CD14-positive monocyte (primary cell): ENCODE measurements around the gene ACTRT2. TPM values are rescaled to one million over a fixed set of nuclear protein-coding genes. Genes with fewer than 3 reads are reported as not detected.

ENCODE experiments used
- DNase-seq, 3 donors: peaks; one replicate each; pipeline ENCODE4 v3.0.0-alpha.2; 2011 to 2022
- H2AFZ ChIP-seq: 2 replicates; pipeline ENCODE4 v1.6.0; 2012; ENCODE audit warnings: mild to moderate bottlenecking, low read depth, low read length, inconsistent platforms; ENCODE audit not compliant: insufficient read depth, poor library complexity, severe bottlenecking
- H3K27ac ChIP-seq, 2 donors: 1 replicate in 1 of 2; 2 replicates in 1 of 2; pipeline ENCODE4 v1.5.1; 2012 to 2013; ENCODE audit warnings: low read length in 2 of 2, control low read depth in 1 of 2, inconsistent platforms in 1 of 2, low read depth in 1 of 2, mild to moderate bottlenecking in 1 of 2
- H3K27me3 ChIP-seq, 2 donors: one replicate each; pipeline versions ENCODE4 v1.6.0 to v1.6.1; 2011 to 2013; ENCODE audit warnings: low read length in 2 of 2; ENCODE audit not compliant: control insufficient read depth in 2 of 2, insufficient read depth in 2 of 2
- H3K36me3 ChIP-seq, 2 donors: replicated peaks in 1 of 2; 1 replicate in 1 of 2; 2 replicates in 1 of 2; pipeline versions ENCODE4 v1.5.1 to v1.6.1; 2012 to 2013; ENCODE audit warnings: low read length in 2 of 2, control low read depth in 1 of 2, inconsistent platforms in 1 of 2, mild to moderate bottlenecking in 1 of 2; ENCODE audit not compliant: insufficient read depth in 2 of 2, control insufficient read depth in 1 of 2
- H3K4me1 ChIP-seq, 2 donors: 1 replicate in 1 of 2; 2 replicates in 1 of 2; pipeline versions ENCODE4 v1.5.1 to v1.6.1; 2012 to 2013; ENCODE audit warnings: low read length in 2 of 2, control low read depth in 1 of 2, inconsistent platforms in 1 of 2, mild to moderate bottlenecking in 1 of 2, moderate library complexity in 1 of 2; ENCODE audit not compliant: insufficient read depth in 2 of 2, control insufficient read depth in 1 of 2
- H3K4me2 ChIP-seq: replicated peaks from 2 replicates; pipeline ENCODE3; 2012; ENCODE audit warnings: low read length, moderate library complexity, mild to moderate bottlenecking; ENCODE audit not compliant: poor library complexity, severe bottlenecking; ENCODE audit errors: extremely low read depth
- H3K4me3 ChIP-seq, 3 experiments: fragments of 200-600 bp in 1 of 3; sonication (generic) in 1 of 3; replicated peaks in 1 of 3; 1 replicate in 2 of 3; 2 replicates in 1 of 3; pipeline ENCODE4 v1.5.1; 2011 to 2013; ENCODE audit warnings: low read length in 3 of 3, mild to moderate bottlenecking in 3 of 3, control low read depth in 2 of 3, low read depth in 2 of 3, inconsistent platforms in 1 of 3, moderate library complexity in 1 of 3
- H3K79me2 ChIP-seq: 2 replicates; pipeline ENCODE4 v1.6.0; 2012; ENCODE audit warnings: mild to moderate bottlenecking, control low read depth, inconsistent platforms, low read length, moderate library complexity; ENCODE audit not compliant: insufficient read depth
- H3K9ac ChIP-seq: 2 replicates; pipeline ENCODE4 v1.6.0; 2017; ENCODE audit warnings: low read length, mild to moderate bottlenecking; ENCODE audit not compliant: insufficient read depth, poor library complexity, severe bottlenecking
- H3K9me3 ChIP-seq, 2 donors: replicated peaks in 1 of 2; 1 replicate in 1 of 2; 2 replicates in 1 of 2; pipeline versions ENCODE4 v1.5.1 to v1.6.1; 2012 to 2013; ENCODE audit warnings: low read length in 2 of 2, control low read depth in 1 of 2; ENCODE audit not compliant: control insufficient read depth in 1 of 2, insufficient read depth in 1 of 2
- H4K20me1 ChIP-seq: 2 replicates; pipeline ENCODE4 v1.6.0; 2012; ENCODE audit warnings: mild to moderate bottlenecking, low read length, control low read depth, moderate library complexity; ENCODE audit not compliant: insufficient read depth
- H3K27ac Mint-ChIP-seq, 7 donors: one replicate each; pipeline ENCODE4 v1.8.0; 2020; ENCODE audit warnings: mild to moderate bottlenecking in 7 of 7, mixed read lengths in 7 of 7, moderate library complexity in 6 of 7, inconsistent platforms in 2 of 7
- H3K27me3 Mint-ChIP-seq, 3 donors: one replicate each; pipeline ENCODE4 v1.8.0; 2021 to 2022; ENCODE audit warnings: low read depth in 3 of 3, mild to moderate bottlenecking in 3 of 3, mixed read lengths in 3 of 3, moderate library complexity in 3 of 3, inconsistent platforms in 1 of 3
- H3K36me3 Mint-ChIP-seq, 2 donors: one replicate each; pipeline ENCODE4 v1.8.0; 2020; ENCODE audit warnings: mixed read lengths in 2 of 2, inconsistent platforms in 1 of 2, mild to moderate bottlenecking in 1 of 2
- H3K4me1 Mint-ChIP-seq: one replicate; pipeline ENCODE4 v1.8.0; 2020; ENCODE audit warnings: mild to moderate bottlenecking, mixed read lengths
- H3K4me3 Mint-ChIP-seq, 2 donors: one replicate each; pipeline ENCODE4 v1.8.0; 2020; ENCODE audit warnings: mild to moderate bottlenecking in 2 of 2, mixed read lengths in 2 of 2, moderate library complexity in 1 of 2
- H3K9me3 Mint-ChIP-seq, 7 donors: one replicate each; pipeline ENCODE4 v1.8.0; 2020 to 2022; ENCODE audit warnings: mixed read lengths in 7 of 7, mild to moderate bottlenecking in 6 of 7, moderate library complexity in 6 of 7, inconsistent platforms in 2 of 7
- WGBS: methylation state at CpG from one replicate; pipeline ENCODE4 v1.1.5; 2013; ENCODE audit warnings: missing lambda C conversion rate; ENCODE audit not compliant: insufficient coverage; 5-methylcytosine and 5-hydroxymethylcytosine counted together
- intact Hi-C, 2 donors: fragments of 100-400 bp; cut with micrococcal nuclease; formaldehyde crosslinking; loops; one replicate each; pipeline versions ENCODE4 v1.15.0 to v1.15.1; 2023
- polyA plus RNA-seq, 3 donors: library from polyadenylated mRNA; depleted of rRNA in 1 of 3; unstranded in 2 of 3; stranded (reverse) in 1 of 3; fragments of 300-500 nt in 2 of 3; fragments of >200 nt in 1 of 3; fragmentation: Illumina TruSeq in 2 of 3; gene quantifications; 1 replicate in 2 of 3; 2 replicates in 1 of 3; pipeline ENCODE4 v1.2.3, GENCODE V29; 2012 to 2021
- TF ChIP-seq, protein P1 (sequence below): fragments of 200-600 bp; IDR thresholded peaks from one replicate; pipeline ENCODE4 v1.8.0; 2022; ENCODE audit warnings: antibody characterized with exemption, mild to moderate bottlenecking

The ACTRT2 gene
- polyA plus RNA-seq, 3 donors = not detected

DNA sequence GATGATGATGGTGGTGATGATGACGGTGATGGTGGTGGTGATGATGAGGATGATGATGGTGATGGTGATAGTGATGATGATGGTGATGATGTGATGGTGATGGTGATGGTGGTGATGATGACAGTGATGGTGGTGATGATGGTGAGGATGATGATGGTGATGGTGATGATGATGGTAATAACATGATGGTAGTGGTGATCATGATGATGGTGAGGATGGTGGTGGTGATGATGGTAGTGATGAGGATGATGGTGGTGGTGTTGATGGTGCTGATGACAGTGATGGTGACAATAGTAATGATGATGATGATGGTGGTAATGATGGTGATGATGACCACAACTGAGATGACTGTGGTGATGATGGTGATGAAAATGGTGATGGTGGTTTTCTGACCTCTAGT is 4.9 kb downstream of the ACTRT2 start:
- Histone ChIP-seq H3K4me1 (no peaks in the 10 kb centered on the region), H3K36me3 (no peaks in the 10 kb centered on the region), H3K4me3 (no peak overlapping the region), H3K4me2 (no peak overlapping the region), H3K9ac (no peak overlapping the region), H4K20me1 (no peaks in the 10 kb centered on the region), H2AFZ (no peak overlapping the region), H3K27me3 (no peaks in the 10 kb centered on the region), H3K79me2 (no peaks in the 10 kb centered on the region), H3K9me3 (no peaks in the 10 kb centered on the region), H3K27ac (no peak overlapping the region)
- H3K9me3 Mint-ChIP-seq = no peaks in the 10 kb centered on the region
- DNase-seq = no peak
- no peak overlapping the region for H3K27ac Mint-ChIP-seq
- H3K36me3 Mint-ChIP-seq = no peaks in the 10 kb centered on the region
- WGBS = 100% methylated on average over 1 of the region's 1 CpG
- no peak overlapping the region for H3K4me3 Mint-ChIP-seq
- H3K27me3 Mint-ChIP-seq = peaks cover 2 to 4% (median 3%) of the 10 kb centered on the region in 3 donors
- TF ChIP-seq, protein P1, sequence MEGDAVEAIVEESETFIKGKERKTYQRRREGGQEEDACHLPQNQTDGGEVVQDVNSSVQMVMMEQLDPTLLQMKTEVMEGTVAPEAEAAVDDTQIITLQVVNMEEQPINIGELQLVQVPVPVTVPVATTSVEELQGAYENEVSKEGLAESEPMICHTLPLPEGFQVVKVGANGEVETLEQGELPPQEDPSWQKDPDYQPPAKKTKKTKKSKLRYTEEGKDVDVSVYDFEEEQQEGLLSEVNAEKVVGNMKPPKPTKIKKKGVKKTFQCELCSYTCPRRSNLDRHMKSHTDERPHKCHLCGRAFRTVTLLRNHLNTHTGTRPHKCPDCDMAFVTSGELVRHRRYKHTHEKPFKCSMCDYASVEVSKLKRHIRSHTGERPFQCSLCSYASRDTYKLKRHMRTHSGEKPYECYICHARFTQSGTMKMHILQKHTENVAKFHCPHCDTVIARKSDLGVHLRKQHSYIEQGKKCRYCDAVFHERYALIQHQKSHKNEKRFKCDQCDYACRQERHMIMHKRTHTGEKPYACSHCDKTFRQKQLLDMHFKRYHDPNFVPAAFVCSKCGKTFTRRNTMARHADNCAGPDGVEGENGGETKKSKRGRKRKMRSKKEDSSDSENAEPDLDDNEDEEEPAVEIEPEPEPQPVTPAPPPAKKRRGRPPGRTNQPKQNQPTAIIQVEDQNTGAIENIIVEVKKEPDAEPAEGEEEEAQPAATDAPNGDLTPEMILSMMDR = no peak
- intact Hi-C loops = no loop called here
- no peaks in the 10 kb centered on the region for H3K4me1 Mint-ChIP-seq

DNA sequence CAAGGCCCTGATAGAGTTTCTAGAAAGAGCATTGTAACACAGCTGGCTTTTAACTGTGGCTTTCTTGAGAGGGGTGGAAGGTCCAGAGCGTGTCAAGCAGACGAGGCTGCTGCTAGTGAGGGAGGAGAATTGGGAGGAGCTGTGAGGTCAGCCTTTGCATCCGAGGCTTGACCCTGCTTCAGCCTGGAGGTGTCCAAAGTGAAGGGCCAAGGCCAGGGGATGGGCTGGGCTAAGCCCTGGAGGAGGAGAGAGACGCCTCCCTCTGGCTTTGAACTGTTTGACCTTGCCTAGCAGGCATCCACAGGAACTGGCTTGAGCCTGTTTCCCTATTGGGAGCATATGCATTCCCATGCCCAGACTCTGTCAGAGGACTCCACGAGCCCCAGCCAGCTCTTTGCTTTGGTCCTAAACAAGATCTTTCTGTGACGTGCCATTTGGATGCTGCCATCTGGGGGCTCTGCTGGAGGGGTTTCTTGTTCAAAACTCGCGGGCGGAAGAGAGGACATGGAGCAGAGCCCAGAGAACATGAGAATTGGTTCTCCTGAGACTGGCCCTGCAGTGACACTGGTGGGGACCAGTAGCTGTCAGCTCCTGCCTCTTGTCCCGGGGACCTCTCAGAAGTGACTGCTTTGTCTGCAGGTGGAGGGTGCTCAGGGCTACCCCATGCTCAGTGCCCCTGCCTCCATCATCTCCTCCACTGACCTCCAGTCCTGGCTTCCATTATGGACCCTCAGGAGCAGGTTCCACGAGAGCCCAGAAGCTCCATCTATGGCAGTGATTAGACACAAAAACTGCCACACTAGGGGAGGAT is 5.5 kb downstream of the ACTRT2 start:
- H3K27me3 ChIP-seq = no peaks in the 10 kb centered on the region
- H3K36me3 Mint-ChIP-seq = no peaks in the 10 kb centered on the region
- peaks cover 2 to 5% (median 3%) of the 10 kb centered on the region in 3 donors for H3K27me3 Mint-ChIP-seq
- no peaks in the 10 kb centered on the region for H3K36me3 ChIP-seq
- H3K27ac ChIP-seq = no peak overlapping the region
- TF ChIP-seq, protein P1 = no peak
- 94% methylated on average over 10 of the region's 11 CpGs for WGBS
- H3K79me2 ChIP-seq = no peaks in the 10 kb centered on the region
- H3K9me3 Mint-ChIP-seq = no peaks in the 10 kb centered on the region
- no peak overlapping the region for H3K27ac Mint-ChIP-seq
- no peak overlapping the region for H3K4me3 ChIP-seq
- H3K9ac ChIP-seq = no peak overlapping the region
- H3K9me3 ChIP-seq = no peaks in the 10 kb centered on the region
- intact Hi-C loops = no loop called here
- no peaks in the 10 kb centered on the region for H3K4me1 Mint-ChIP-seq
- no peak overlapping the region for H3K4me2 ChIP-seq
- no peak overlapping the region for H2AFZ ChIP-seq
- no peaks in the 10 kb centered on the region for H3K4me1 ChIP-seq
- H4K20me1 ChIP-seq = no peaks in the 10 kb centered on the region
- no peak overlapping the region for H3K4me3 Mint-ChIP-seq
- no peak for DNase-seq
